GM19240 (cell line): ENCODE results near the gene KIAA0408.
"Not testable (repeated sequence)": the region's sequence is repeated elsewhere in the genome, so short reads cannot be mapped to it uniquely, and the experiment has no call there.

ENCODE experiments used
- DNase-seq: peaks from one replicate; pipeline ENCODE4 v3.0.0; 2011; ENCODE audit warnings: low spot score; ENCODE audit not compliant: insufficient read length

KIAA0408 gene

GRCh38 chr6:127415096-127415495 is 44.1 kb downstream of the KIAA0408 start:
- no peak for DNase-seq

GRCh38 chr6:127413123-127413522 is 46.1 kb downstream of the KIAA0408 start:
- not testable (repeated sequence) for DNase-seq

- DNase-seq, result not testable (repeated sequence)
Observed at GRCh38 chr6:127412016-127412415, 47.2 kb downstream of the KIAA0408 start.
